PFSK-1 (cell line): Measurements from ENCODE around the gene SYS1.

Experiments used
- FOXP2 ChIP-seq: optimal IDR thresholded peaks from 2 replicates; pipeline ENCODE3; 2011; ENCODE audit warnings: borderline replicate concordance, control low read depth, inconsistent platforms; ENCODE audit not compliant: insufficient read depth; ENCODE audit errors: extremely low read length, extremely low read depth
- POLR2AphosphoS5 ChIP-seq: IDR thresholded peaks from 2 replicates; pipeline ENCODE4 v1.6.1; 2012; ENCODE audit warnings: low read depth, mild to moderate bottlenecking, control low read depth, low read length, moderate library complexity
- TF ChIP-seq, protein P1 (sequence below), 2 experiments: IDR thresholded peaks; 2 replicates each; pipeline versions ENCODE4 v1.6.1 to v1.8.0; 2011 to 2012; ENCODE audit warnings: low read depth in 2 of 2, low read length in 2 of 2, control low read depth in 1 of 2, inconsistent platforms in 1 of 2, mild to moderate bottlenecking in 1 of 2, moderate library complexity in 1 of 2; ENCODE audit not compliant: insufficient read depth in 1 of 2

- TF ChIP-seq POLR2AphosphoS5, result no peak
- TF ChIP-seq FOXP2, result no peak
- TF ChIP-seq, protein P1, sequence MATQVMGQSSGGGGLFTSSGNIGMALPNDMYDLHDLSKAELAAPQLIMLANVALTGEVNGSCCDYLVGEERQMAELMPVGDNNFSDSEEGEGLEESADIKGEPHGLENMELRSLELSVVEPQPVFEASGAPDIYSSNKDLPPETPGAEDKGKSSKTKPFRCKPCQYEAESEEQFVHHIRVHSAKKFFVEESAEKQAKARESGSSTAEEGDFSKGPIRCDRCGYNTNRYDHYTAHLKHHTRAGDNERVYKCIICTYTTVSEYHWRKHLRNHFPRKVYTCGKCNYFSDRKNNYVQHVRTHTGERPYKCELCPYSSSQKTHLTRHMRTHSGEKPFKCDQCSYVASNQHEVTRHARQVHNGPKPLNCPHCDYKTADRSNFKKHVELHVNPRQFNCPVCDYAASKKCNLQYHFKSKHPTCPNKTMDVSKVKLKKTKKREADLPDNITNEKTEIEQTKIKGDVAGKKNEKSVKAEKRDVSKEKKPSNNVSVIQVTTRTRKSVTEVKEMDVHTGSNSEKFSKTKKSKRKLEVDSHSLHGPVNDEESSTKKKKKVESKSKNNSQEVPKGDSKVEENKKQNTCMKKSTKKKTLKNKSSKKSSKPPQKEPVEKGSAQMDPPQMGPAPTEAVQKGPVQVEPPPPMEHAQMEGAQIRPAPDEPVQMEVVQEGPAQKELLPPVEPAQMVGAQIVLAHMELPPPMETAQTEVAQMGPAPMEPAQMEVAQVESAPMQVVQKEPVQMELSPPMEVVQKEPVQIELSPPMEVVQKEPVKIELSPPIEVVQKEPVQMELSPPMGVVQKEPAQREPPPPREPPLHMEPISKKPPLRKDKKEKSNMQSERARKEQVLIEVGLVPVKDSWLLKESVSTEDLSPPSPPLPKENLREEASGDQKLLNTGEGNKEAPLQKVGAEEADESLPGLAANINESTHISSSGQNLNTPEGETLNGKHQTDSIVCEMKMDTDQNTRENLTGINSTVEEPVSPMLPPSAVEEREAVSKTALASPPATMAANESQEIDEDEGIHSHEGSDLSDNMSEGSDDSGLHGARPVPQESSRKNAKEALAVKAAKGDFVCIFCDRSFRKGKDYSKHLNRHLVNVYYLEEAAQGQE (IDR thresholded peaks at IDR 0.05; ENCODE audit: insufficient read depth in 1 of 2, low read depth in 2 of 2, low read length in 2 of 2), result no peak
Measured at GRCh38 chr20:45391559-45391958, 28.6 kb downstream of the SYS1 start.
